ENCODE results near the gene CHD6. TPM values are rescaled to one million over a fixed set of nuclear protein-coding genes. Genes with fewer than 3 reads are reported as not detected.

CHD6 gene
- total and polyA plus RNA-seq, 3 donors from 2014 or later, result 21.3 to 73.9 (median 71.5) TPM

GRCh38 chr20:41457173-41457857 lies 160.9 kb downstream of the CHD6 start:
- H3K4me1 ChIP-seq, result no peaks in the 10 kb centered on the region
- no peak overlapping the region for H3K27ac ChIP-seq
- no peaks in the 10 kb centered on the region for H3K36me3 ChIP-seq (ENCODE audit: low read depth, missing control alignments)
- 96% methylated on average over 17 of the region's 17 CpGs for WGBS, 2 donors
- DNase-seq, result no peak
- no peak for TF ChIP-seq CTCF (IDR thresholded peaks at IDR 0.05)
- H3K27me3 ChIP-seq, result no peaks in the 10 kb centered on the region
- no peaks in the 10 kb centered on the region for H3K9me3 ChIP-seq
- intact Hi-C loops (cut with DNase I; ENCODE audit: low total_unique reads), result no loop called here
- no peak overlapping the region for H3K4me3 ChIP-seq

GRCh38 chr20:41456351-41456750 lies 161.8 kb downstream of the CHD6 start:
- Histone ChIP-seq H3K4me3 (no peak overlapping the region), H3K36me3 (ENCODE audit: low read depth, missing control alignments) (no peaks in the 10 kb centered on the region), H3K27ac (no peak overlapping the region), H3K9me3 (no peaks in the 10 kb centered on the region), H3K4me1 (no peaks in the 10 kb centered on the region), H3K27me3 (no peaks in the 10 kb centered on the region)
- no peak for DNase-seq
- intact Hi-C loops (cut with DNase I; ENCODE audit: low total_unique reads), result no loop called here
- TF ChIP-seq CTCF (IDR thresholded peaks at IDR 0.05) (no peak), POLR2A (IDR thresholded peaks at IDR 0.05) (no peak)

GRCh38 chr20:41454250-41454649 lies 163.9 kb downstream of the CHD6 start:
- no peaks in the 10 kb centered on the region for H3K36me3 ChIP-seq (ENCODE audit: low read depth, missing control alignments)
- no peak overlapping the region for H3K27ac ChIP-seq

GRCh38 chr20:41453010-41453950 lies 164.9 kb downstream of the CHD6 start:
- peak; percentile 23 for DNase-seq
- intact Hi-C loops (cut with DNase I; ENCODE audit: low total_unique reads), result no loop called here
- no peaks in the 10 kb centered on the region for H3K4me1 ChIP-seq
- no peak overlapping the region for H3K4me3 ChIP-seq
- TF ChIP-seq POLR2A (IDR thresholded peaks at IDR 0.05), result no peak
- no peak for TF ChIP-seq CTCF (IDR thresholded peaks at IDR 0.05)
- no peaks in the 10 kb centered on the region for H3K9me3 ChIP-seq
- H3K27ac ChIP-seq, result no peak overlapping the region
- no peaks in the 10 kb centered on the region for H3K36me3 ChIP-seq (ENCODE audit: low read depth, missing control alignments)
- 69 to 80% methylated on average over 12 of the region's 12 CpGs for WGBS, 2 donors
- H3K27me3 ChIP-seq, result no peaks in the 10 kb centered on the region

More at GRCh38 chr20:41454250-41454649, 163.9 kb downstream of the CHD6 start:
- Histone ChIP-seq H3K4me3 (no peak overlapping the region), H3K27me3 (no peaks in the 10 kb centered on the region), H3K4me1 (no peaks in the 10 kb centered on the region), H3K9me3 (no peaks in the 10 kb centered on the region)
- DNase-seq, result no peak
- intact Hi-C loops (cut with DNase I; ENCODE audit: low total_unique reads), result no loop called here
- TF ChIP-seq POLR2A (IDR thresholded peaks at IDR 0.05), result no peak
- TF ChIP-seq CTCF (IDR thresholded peaks at IDR 0.05), result no peak

All from testis (tissue), 3 donors.